Astrocyte (in vitro differentiated cells and primary cell): Measurements from ENCODE around the gene GRID2IP.
"Not testable (repeated sequence)": the region's sequence is repeated elsewhere in the genome, so short reads cannot be mapped to it uniquely, and the experiment has no call there.

ENCODE experiments used
- EZH2 ChIP-seq: IDR thresholded peaks from 2 replicates; pipeline ENCODE4 v1.6.1; 2012; ENCODE audit warnings: mild to moderate bottlenecking, low read length, inconsistent platforms; ENCODE audit not compliant: insufficient read depth
- TF ChIP-seq, protein P1 (sequence below): IDR thresholded peaks from 2 replicates; pipeline ENCODE4 v1.5.1; 2011; ENCODE audit warnings: low read depth, mild to moderate bottlenecking, inconsistent platforms, low read length, moderate library complexity; ENCODE audit not compliant: insufficient read depth

DNA sequence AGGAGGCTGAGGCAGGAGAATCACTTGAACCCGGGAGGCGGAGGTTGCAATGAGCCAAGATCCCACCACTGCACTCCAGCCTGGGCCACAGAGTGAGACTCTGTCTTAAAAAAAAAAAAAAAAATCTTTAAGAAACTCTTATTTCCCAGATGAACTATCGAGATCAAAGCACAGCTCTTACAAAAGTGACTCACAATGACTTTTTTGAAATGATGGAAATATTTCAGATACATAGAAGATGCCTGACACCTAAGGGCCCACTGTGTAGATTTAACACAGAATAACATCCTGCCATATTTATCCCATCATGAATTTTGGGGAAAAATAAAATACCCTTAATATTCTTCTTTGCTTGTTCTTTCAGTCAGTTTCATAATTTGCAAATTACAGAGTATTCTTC, 92.6 kb downstream of the GRID2IP start:
- TF ChIP-seq, protein P1, sequence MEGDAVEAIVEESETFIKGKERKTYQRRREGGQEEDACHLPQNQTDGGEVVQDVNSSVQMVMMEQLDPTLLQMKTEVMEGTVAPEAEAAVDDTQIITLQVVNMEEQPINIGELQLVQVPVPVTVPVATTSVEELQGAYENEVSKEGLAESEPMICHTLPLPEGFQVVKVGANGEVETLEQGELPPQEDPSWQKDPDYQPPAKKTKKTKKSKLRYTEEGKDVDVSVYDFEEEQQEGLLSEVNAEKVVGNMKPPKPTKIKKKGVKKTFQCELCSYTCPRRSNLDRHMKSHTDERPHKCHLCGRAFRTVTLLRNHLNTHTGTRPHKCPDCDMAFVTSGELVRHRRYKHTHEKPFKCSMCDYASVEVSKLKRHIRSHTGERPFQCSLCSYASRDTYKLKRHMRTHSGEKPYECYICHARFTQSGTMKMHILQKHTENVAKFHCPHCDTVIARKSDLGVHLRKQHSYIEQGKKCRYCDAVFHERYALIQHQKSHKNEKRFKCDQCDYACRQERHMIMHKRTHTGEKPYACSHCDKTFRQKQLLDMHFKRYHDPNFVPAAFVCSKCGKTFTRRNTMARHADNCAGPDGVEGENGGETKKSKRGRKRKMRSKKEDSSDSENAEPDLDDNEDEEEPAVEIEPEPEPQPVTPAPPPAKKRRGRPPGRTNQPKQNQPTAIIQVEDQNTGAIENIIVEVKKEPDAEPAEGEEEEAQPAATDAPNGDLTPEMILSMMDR = not testable (repeated sequence)
- not testable (repeated sequence) for TF ChIP-seq EZH2
